Thyroid gland (tissue), 4 donors: Measurements from ENCODE around the gene KRT86. TPM values are rescaled to one million over a fixed set of nuclear protein-coding genes. Genes with fewer than 3 reads are reported as not detected.

Source experiments
- DNase-seq, 2 donors: peaks; one replicate each; pipeline ENCODE4 v3.0.0-alpha.2; 2019
- H3K27ac ChIP-seq, 3 donors: fragments of 200-600 bp; sonication (generic); 1 replicate in 2 of 3; 2 replicates in 1 of 3; pipeline ENCODE4 v1.5.1; 2016 to 2019; ENCODE audit warnings: mild to moderate bottlenecking in 1 of 3, moderate library complexity in 1 of 3
- H3K27me3 ChIP-seq: fragments of 200-600 bp; sonication (generic); one replicate; pipeline ENCODE4 v1.5.1; 2019
- H3K36me3 ChIP-seq, 2 donors: fragments of 200-600 bp; sonication (generic); one replicate each; pipeline ENCODE4 v1.5.1; 2016 to 2019
- H3K4me1 ChIP-seq, 2 donors: fragments of 200-600 bp; sonication (generic); one replicate each; pipeline ENCODE4 v1.5.1; 2017 to 2019
- H3K4me3 ChIP-seq, 3 donors: fragments of 200-600 bp; sonication (generic); replicated peaks in 1 of 3; 1 replicate in 2 of 3; 2 replicates in 1 of 3; pipeline ENCODE4 v1.5.1; 2016; ENCODE audit warnings: mild to moderate bottlenecking in 1 of 3
- H3K9me3 ChIP-seq: fragments of 200-600 bp; sonication (generic); one replicate; pipeline ENCODE4 v1.5.1; 2017
- CTCF ChIP-seq, 6 experiments: fragments of 200-600 bp in 3 of 6; fragments of 450-650 bp in 3 of 6; sonication (generic) in 3 of 6; IDR thresholded peaks; one replicate each; pipeline ENCODE4 v1.5.1; 2016 to 2019; ENCODE audit warnings: antibody characterized with exemption in 6 of 6, mild to moderate bottlenecking in 2 of 6, inconsistent platforms in 1 of 6, moderate library complexity in 1 of 6
- POLR2A ChIP-seq, 2 donors: fragments of 450-650 bp; IDR thresholded peaks; one replicate each; pipeline ENCODE4 v1.6.1; 2017; ENCODE audit warnings: antibody characterized with exemption in 2 of 2, mild to moderate bottlenecking in 2 of 2, moderate library complexity in 1 of 2
- WGBS, 2 donors: methylation state at CpG; one replicate each; pipeline ENCODE4 v1.1.5; 2017; 5-methylcytosine and 5-hydroxymethylcytosine counted together
- intact Hi-C: fragments of 100-400 bp; cut with DNase I; formaldehyde crosslinking; loops from one replicate; pipeline ENCODE4 v1.15.1; 2023
- total RNA-seq, 4 donors: library from RNA; depleted of rRNA; stranded (reverse); fragments of >200 nt; gene quantifications; one replicate each; pipeline ENCODE4 v1.2.3, GENCODE V29; 2016

Gene KRT86
- total RNA-seq, 4 donors from 2014 or later: 0.13 to 1.1 (median 0.42) TPM

- 84 to 89% methylated on average over 6 of the region's 6 CpGs for WGBS, 2 donors
- TF ChIP-seq CTCF (IDR thresholded peaks at IDR 0.05) (no peak), POLR2A (IDR thresholded peaks at IDR 0.05) (no peak)
- intact Hi-C loops: no loop called here
Observed at GRCh38 chr12:52259657-52260243, 14.7 kb upstream of the KRT86 start.

DNA sequence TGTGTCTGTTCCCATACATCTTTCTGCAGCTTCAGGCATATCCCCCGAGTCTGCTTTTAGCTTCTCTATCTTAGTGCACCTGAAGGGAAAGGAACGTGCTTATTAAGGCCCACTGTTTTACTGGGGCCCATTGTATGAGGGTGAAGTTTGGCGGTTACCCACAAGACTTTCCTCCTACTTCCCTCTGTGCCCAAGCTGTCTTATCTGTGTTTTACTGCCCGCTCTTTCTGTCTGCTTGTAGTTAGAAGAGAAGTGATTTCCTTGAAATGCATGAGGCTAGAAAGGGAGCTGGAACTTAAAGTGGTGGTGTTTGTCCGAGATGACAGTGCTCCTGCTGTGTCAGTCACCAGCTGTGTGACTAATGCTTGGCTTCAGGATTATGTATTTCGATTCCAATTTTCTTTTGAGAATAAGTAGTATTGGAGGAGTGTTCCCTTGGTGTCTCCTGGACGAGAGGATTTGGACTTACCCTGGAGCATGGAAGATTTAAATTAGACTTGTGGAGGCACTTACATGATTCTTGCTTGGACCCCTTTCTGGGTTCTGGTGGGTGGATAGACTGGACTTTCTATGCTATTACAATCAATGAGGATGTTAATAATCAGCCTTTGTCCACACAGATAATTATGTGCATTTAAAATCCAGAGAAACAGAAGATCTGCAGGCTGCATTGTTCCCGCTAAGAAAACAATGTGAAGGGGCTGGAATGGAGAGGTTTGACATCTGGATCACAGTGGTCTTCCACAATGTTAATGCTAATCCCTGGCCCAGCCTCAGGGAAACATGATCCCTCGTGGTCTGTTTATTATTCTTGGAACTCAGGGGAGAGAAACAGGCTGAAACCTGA, 13.9 kb upstream of the KRT86 start:
- intact Hi-C loops: no loop called here
- Histone ChIP-seq H3K36me3 (no peaks in the 10 kb centered on the region), H3K9me3 (no peaks in the 10 kb centered on the region), H3K27ac (no peak overlapping the region), H3K4me1 (peaks cover 6 to 8% of the 10 kb centered on the region in 2 donors), H3K4me3 (no peak overlapping the region), H3K27me3 (no peaks in the 10 kb centered on the region)
- 86 to 89% methylated on average over 9 of the region's 9 CpGs for WGBS, 2 donors
- no peak for DNase-seq
- TF ChIP-seq CTCF (IDR thresholded peaks at IDR 0.05): no peak
- no peak for TF ChIP-seq POLR2A (IDR thresholded peaks at IDR 0.05)

More at GRCh38 chr12:52259657-52260243, 14.7 kb upstream of the KRT86 start:
- Histone ChIP-seq H3K27me3 (no peaks in the 10 kb centered on the region), H3K4me3 (no peak overlapping the region), H3K27ac (no peak overlapping the region), H3K36me3 (no peaks in the 10 kb centered on the region), H3K4me1 (peaks cover 6 to 8% of the 10 kb centered on the region in 2 donors), H3K9me3 (no peaks in the 10 kb centered on the region)
- no peak for DNase-seq

DNA sequence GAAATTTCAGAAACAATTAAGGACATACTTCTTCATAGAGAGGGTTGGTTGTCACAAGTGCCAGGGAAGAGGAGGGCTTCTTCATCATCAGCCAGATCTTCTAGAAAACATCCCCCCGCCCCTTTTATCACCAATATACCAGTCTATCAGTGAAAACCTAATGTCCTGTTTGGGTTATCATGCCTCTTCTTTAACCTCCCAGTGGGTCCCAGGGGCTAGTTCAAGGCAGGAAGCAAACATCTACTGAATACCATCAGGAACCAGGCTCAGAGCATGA, 13.3 kb upstream of the KRT86 start:
- H3K27me3 ChIP-seq: no peaks in the 10 kb centered on the region
- H3K4me1 ChIP-seq: peaks cover 6 to 8% of the 10 kb centered on the region in 2 donors
- H3K4me3 ChIP-seq: no peak overlapping the region
- WGBS, 2 donors: 82 to 90% methylated on average over 1 of the region's 1 CpG
- H3K9me3 ChIP-seq: no peaks in the 10 kb centered on the region
- no peaks in the 10 kb centered on the region for H3K36me3 ChIP-seq
- DNase-seq: no peak
- TF ChIP-seq POLR2A (IDR thresholded peaks at IDR 0.05) (no peak), CTCF (IDR thresholded peaks at IDR 0.05) (no peak)
- intact Hi-C loops: no loop called here
- H3K27ac ChIP-seq: no peak overlapping the region

- Histone ChIP-seq H3K27ac (no peak overlapping the region), H3K9me3 (no peaks in the 10 kb centered on the region), H3K36me3 (no peaks in the 10 kb centered on the region), H3K27me3 (no peaks in the 10 kb centered on the region), H3K4me1 (peaks cover 6 to 8% of the 10 kb centered on the region in 2 donors), H3K4me3 (no peak overlapping the region)
- intact Hi-C loops: no loop called here
- 96 to 100% methylated on average over 3 of the region's 3 CpGs for WGBS, 2 donors
- DNase-seq: no peak
- TF ChIP-seq CTCF (IDR thresholded peaks at IDR 0.05) (no peak), POLR2A (IDR thresholded peaks at IDR 0.05) (no peak)
Observed at GRCh38 chr12:52262286-52262685, 12.2 kb upstream of the KRT86 start.

DNA sequence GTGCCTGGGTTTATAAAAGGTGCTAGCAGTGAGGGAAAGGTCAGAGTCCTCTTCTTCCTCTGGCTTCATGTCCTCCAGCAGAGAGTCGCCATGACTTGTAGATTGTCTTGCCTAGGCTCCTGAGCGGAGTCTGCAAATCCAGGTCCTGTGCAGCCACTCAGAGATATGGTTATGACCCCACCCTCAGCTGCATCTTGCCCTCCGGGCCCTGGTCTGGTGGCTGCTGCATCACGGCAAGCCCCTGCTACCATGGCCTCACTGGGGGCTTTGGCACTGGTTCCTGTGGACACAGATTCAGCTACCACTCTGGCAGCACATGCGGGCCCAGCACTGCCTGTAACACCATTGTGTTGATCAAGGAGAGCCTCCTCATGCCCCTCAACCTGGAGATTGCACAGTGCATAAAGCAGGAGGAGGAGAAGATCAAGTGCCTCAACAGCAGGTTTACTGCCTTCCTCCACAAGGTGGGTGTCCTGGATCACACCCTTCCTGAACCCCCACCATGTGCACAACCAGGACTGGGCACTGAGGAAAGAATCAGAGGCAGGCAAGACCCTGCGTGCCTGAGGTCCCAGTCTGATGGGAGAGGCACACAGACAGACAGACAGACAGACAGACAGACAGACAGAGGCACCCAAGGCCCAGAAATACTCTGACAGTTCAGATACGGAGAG, 10.5 kb upstream of the KRT86 start:
- H3K4me1 ChIP-seq: no peaks in the 10 kb centered on the region
- no peak for DNase-seq
- TF ChIP-seq CTCF (IDR thresholded peaks at IDR 0.05) (no peak), POLR2A (IDR thresholded peaks at IDR 0.05) (no peak)
- no peak overlapping the region for H3K27ac ChIP-seq
- H3K27me3 ChIP-seq: no peaks in the 10 kb centered on the region
- intact Hi-C loops: no loop called here
- H3K4me3 ChIP-seq: no peak overlapping the region
- H3K36me3 ChIP-seq: no peaks in the 10 kb centered on the region
- 92 to 97% methylated on average over 6 to 7 of the region's 7 CpGs for WGBS, 2 donors
- H3K9me3 ChIP-seq: no peaks in the 10 kb centered on the region
